ENCODE measurements around the gene RBM14.

GRCh38 chr11:66637557-66638176 lies 21.2 kb downstream of the RBM14 start:
- TF ChIP-seq FOS (IDR thresholded peaks at IDR 0.05; ENCODE audit: low read depth, low read length) (no peak), POLR2A (IDR thresholded peaks at IDR 0.05; ENCODE audit: low read depth, low read length) (no peak)

All from IMR-90 (cell line).